Fibroblast of skin of abdomen (primary cell): Measurements from ENCODE around the gene FARP2.
"Not testable (repeated sequence)": the region's sequence is repeated elsewhere in the genome, so short reads cannot be mapped to it uniquely, and the experiment has no call there.

Experiments
- DNase-seq: peaks from one replicate; pipeline ENCODE4 v3.0.0-alpha.2; 2013

FARP2 gene

DNA sequence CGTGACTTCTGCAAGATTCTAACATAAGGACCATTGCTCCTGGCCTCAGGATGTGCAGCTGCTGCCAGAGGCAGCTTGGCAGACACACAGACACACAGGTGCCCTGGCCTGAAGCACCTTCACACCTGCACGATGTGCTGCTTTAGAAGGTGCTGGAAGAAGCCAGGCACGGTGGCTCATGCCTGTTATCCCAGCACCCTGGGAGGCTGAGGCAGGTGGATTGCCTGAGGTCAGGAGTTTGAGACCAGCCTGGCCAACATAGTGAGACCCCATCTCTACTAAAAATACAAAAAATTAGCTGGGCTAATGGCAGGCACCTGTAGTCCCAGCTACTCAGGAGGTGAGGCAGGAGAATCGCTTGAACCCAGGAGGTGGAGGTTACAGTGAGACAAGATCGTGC is 57.4 kb downstream of the FARP2 start:
- DNase-seq, result not testable (repeated sequence)

DNA sequence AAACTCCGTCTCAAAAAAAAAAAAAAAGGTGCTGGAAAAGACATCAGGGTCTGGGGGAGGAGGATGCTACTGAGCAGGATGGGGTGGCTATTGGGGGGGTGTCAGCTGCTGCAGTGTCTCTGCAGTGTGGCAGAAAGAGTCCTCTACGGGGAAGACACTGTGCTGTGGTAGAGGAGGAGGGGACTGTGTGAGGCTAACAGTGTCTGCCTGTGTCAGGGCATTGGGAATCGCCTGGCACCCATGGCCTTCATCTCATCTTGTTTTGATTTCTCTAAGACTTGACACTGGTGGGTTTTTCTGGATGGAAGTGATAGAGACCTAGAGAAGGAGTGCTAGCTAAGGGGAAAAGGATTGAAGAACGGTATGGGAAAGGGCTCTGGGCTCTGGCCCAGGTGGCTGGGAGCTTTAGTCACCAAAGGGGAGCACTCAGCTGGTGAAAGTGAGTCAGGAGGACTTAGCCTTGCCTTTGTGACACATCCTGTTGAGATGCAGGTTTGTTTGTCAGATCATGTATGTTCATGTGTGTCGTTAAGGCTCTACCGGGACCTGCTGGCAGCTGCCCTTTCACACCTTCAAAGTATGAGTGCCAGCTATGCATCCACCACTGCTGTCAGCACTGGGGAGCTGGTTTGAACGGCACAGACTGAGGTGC is 58.0 kb downstream of the FARP2 start:
- no peak for DNase-seq

DNA sequence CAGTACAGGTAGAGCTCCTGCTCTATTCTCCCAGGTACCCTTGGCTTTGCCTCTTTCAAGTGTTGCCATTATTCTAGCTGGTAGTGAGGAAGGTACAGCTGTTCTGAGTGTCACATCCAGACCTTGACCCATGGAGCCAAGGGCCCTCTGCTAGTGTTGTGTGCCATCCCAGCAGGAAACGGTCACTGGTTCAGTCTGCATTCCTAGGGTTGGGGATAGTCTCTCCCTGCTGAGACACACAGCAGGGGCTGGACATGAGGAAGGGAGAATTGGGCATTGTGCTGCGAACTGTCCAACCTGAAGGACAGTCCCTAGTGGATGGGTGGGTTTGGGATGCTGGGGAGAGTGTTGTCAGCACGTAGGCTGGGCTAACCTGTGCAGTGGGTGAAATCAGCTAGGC is 59.1 kb downstream of the FARP2 start:
- DNase-seq, result no peak

DNA sequence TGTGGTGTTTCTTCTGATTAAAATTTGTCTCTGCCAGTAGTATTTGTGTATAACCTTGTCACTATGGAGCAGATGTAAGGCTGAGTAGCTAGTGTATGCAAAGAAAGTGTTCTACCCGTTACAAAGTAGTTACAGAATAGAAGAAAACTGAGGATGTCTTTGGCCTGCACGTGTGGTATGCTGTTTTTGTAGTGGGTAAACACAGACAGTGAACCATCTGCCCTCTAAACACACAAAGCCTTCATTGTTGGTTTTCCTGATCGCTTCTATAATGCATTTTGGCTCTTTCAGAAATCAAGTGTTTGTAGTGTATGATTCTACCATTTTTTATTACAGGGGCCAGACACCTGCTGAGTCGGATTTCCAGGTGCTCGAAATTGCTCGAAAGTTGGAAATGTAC is 61.5 kb downstream of the FARP2 start:
- DNase-seq, result no peak

DNA sequence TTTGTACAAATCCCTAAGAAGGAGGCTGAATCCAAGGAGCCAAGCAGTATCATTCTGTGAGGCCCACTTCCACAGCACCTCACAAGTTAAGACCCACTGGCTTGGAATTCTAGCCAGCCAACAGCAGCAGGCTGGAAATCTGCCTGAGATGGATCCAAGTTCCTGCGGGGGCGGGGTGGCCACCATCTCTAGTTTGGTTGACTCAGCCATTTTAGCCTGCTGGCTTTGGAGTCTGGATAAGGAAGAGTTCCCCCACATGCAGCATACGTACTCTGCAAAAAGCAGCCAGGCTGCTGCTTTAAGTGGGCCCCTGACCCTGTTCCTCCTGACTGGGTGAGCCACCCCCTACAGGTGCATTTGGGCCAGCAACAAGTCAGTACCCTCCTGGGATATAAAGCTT is 65.2 kb downstream of the FARP2 start:
- no peak for DNase-seq

DNA sequence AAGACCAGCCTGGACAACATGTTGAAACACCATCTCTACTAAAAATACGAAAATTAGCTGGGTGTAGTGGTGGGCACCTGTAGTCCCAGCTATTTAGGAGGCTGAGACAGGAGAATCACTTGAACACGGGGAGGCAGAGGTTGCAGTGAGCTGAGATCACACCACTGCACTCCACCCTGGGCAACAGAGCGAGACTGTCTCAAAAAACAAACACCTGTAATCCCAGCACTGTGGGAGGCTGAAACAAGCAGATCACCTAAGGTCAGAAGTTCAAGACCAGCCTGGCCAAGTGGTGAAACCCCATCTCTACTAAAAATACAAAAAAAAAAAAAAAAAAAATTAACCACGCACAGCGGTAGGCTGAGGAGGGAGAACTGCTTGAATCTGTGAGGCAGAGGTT is 65.9 kb downstream of the FARP2 start:
- DNase-seq, result not testable (repeated sequence)

DNA sequence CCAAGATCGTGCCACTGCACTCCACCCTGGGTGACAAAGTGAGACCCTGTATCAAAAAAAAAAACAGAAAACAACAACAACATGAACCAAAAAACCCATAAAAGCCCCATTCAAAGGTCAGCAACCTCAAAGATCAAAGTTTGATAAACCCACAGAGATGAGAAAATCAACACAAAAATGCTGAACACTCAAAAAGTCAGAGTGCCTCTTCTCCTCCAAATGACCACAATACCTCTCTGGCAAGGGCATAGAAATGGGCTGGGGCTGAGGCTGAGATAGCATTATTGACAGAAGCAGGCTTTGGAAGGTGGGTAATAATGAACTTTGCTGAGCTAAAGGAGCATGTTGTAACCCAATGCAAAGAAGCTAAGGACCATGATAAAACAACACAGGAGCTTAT is 66.3 kb downstream of the FARP2 start:
- no peak for DNase-seq

DNA sequence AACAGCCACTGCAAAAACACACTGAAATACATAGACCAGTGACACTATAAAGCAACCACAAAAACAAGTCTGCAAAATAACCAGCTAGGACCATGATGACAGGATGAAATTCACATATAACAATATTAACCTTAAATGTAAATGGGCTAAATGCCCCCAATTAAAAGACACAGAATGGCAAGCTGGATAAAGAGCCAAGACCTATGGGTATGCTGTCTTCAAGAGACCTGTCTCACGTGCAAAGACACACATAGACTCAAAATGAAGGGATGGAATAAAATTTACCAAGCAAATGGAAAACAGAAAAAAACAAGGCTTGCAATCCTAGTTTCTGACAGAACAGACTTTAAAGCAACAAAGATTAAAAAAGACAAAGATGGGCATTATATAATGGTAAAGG is 67.4 kb downstream of the FARP2 start:
- DNase-seq, result not testable (repeated sequence)

DNA sequence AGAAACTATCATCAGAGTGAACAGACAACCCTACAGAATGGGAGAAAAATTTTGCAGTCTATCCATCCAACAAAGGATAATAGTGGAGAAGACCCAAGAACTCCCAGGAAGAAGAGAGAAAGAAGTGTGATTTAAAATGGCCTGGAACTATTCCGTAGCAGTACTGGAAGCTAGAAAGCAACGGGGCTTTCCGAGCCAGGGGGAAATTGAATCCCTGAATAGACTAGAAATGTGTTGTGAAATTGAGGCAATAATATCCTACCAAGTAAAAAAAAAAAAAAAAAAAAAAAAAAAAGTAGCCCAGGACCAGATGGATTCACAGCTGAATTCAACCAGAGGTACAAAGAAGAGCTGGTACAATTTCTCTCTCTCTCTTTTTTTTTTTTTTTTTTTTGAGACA is 69.3 kb downstream of the FARP2 start:
- DNase-seq, result no peak

DNA sequence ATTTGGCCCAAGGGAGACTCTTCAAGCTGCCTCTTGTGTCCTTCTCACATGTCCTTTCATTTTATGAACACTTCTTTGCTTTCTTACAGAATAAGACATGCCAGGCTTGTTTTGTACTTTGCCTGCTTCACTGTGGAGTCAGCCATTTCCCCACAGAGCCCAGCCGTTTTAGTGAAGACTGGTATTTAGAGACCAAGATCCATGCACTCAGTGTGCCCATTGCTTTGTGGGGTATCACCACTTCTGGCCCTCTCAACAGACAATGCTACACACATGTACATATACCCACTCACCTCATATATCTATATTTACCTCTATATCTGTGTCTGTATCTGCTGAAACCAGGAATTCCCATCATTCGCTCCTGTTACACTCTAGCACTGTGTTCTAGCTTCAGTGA is 74.1 kb downstream of the FARP2 start:
- no peak for DNase-seq

DNA sequence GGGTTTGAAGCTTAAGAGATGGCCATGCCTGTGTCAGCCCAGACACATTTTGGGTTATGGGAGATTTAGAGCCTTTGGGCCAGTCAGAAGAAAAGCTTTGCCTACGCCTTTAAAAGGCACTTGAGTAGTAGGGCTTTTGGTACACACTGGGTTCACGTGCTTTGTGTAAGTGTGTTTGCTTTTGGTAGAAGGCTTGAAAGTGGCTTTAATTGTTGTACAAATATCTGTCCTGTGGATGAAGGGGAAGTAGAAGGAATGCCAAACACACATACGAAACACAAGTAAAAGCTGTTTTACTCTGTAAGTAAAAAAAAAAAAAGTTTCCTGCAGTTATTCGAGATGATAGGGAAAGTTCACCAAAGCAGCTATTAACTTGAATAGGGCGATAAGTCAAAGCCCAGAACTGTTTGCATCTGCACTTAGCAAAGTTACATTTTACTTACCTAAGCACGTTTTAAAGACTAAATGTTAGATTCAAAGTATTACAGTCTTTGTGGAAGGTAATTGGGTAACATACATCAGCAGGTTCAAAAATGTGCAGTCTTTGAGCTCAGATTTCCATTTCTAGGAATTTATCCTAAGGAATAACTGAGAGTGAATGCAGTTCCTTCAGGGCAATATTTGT is 76.9 kb downstream of the FARP2 start:
- no peak for DNase-seq

DNA sequence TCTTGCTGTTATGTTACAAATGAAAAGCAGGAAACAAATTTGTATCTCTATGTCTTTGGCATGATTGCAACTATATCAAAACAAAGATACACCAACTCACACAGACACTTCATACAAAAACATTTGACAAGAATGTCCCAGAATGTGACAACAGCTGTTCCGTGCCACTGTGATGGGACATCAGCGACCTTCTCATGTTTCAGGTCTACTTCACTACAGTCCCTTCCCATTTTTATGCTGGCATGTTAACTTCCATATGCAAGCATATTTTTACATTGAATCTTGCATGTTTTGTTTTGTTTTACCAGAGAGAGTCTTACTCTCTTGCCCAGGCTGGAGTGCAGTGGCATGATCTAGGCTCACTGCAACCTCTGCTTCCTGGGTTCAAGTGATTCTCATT is 81.1 kb downstream of the FARP2 start:
- no peak for DNase-seq

DNA sequence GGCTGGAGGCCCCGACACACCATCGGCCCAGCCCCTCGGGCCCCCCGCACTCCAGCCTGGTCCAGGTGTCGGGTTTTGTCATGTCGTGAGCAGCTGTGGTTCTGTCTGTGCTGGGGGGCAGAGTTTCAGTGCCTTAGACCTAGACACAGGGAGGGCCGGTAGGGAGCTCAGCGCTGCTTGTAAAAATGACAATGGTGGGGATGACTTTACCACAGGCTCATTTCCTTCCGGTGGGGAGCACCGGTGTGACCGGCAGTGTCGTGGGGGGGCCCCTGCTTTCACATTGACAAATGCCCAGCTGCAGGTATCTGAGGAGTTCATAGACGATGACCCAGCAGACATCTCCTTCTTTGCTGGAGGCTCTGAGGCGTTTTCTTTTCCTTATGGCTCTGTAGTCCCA is 85.4 kb downstream of the FARP2 start:
- DNase-seq, result no peak

DNA sequence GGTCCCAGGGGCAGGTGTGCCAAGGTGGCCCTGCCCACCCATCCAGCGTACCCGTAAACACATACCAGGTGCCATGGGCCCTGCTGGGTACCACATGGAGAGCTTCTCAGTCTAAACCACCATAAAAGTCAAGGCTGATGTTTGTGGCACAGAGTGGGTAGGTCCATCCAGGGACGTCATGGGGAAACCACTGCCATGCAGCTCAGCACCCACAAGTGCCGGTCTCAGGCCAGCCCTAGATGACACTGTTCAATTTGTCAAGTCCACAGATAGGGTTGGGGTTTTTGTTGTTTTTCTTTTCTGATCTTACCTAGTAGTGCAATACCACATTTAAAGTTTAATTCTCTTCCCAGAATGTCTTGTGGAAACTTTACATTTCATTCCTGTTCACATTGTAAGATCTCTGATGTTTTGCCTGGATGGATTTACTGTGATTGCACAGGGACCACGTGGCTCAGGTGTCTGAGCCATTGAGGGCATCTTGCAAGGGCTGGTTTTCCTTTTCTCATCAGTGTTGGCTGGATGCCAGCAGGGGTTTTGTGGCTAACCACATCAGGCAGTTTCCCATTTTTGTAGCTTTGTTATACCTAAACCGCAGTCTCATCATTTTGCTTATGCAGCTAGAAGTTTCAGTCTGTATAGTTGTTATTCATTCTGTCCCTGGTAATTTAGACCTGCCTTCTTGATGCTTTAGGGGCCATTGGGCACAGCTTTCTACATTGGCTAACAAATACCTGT is 87.6 kb downstream of the FARP2 start:
- DNase-seq, result peak; percentile 69

DNA sequence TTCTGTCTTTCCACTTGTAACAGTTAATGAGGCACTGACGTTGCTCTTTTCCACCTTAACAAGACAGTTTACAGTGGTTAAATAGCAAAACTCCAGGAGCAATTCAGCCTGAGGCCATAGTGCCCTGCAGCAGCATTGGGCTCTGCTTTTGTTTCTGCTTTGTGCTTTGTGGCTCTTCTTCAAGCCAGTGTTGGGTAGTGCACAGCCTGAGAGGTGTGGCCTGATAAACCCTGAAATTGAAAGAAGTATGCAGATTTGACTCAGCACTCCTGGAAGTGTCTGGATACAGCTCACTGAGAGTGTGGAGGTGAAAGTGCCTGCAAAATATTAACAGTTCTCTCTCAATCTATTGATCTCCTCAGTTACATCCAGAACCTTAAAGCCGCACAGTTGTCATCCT is 89.3 kb downstream of the FARP2 start:
- no peak for DNase-seq

DNA sequence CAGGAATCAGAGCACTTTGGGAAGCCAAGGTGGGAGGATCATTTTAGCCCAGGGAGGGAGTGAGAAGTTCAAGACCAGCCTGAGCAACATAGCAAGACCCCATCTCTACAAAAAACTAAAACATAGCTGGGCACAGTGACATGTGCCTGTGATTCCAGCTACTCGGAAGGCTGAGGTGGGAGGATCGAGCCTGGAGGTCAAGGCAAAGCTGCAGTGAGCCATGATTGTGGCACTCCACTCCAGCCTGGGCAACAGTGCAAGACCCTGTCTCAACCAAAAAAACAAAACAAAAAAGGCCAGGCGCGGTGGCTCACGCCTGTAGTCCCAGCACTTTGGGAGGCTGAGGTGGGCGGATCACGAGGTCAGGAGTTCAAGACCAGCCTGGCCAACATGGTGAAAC is 94.0 kb downstream of the FARP2 start:
- not testable (repeated sequence) for DNase-seq

DNA sequence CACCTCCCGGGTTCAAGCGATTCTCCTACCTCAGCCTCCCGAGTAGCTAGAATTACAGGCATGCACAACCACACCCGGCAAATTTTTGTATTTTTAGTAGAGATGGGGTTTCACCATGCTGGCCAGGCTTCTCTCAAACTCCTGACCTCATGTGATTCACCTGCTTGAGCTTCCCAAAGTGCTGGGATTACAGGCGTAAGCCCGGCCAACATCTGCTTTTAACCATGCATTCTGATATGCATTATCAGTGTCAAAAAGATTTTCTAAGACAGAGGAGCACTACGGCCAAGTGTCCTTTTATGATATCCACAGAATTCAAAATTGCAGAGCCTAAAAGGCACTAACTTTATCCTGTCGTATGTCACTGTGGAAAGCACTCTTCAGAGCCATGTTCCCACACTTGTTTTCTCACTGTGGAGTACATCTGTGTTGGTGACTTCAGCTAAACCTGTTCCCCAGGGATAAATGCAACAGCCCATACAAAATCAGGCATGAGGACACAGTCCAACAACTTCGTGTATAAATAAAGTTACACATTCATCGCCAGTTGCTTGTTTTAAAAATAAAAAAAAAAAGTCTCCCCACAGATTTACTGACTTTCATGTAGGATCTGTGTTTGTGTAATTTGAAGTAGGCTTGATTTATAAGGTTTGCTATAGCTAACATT is 95.9 kb downstream of the FARP2 start:
- no peak for DNase-seq

DNA sequence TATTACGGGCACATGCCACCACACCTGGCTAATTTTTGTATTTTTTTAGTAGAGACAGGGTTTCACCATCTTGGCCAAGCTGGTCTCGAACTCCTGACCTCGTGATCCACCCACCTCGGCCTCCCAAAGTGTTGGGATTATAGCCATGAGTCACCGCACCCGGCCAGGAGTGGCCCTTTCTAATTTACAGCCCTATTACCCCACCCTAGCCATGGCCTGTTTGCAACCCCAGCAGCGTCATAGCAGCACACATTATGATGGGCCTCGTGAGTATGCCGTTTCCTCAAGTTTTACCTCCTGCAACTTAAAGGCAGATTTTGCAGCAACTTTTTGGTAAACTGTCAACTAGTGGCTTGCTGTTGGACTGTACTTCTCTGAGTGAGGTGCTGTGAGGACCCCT is 97.8 kb downstream of the FARP2 start:
- not testable (repeated sequence) for DNase-seq

DNA sequence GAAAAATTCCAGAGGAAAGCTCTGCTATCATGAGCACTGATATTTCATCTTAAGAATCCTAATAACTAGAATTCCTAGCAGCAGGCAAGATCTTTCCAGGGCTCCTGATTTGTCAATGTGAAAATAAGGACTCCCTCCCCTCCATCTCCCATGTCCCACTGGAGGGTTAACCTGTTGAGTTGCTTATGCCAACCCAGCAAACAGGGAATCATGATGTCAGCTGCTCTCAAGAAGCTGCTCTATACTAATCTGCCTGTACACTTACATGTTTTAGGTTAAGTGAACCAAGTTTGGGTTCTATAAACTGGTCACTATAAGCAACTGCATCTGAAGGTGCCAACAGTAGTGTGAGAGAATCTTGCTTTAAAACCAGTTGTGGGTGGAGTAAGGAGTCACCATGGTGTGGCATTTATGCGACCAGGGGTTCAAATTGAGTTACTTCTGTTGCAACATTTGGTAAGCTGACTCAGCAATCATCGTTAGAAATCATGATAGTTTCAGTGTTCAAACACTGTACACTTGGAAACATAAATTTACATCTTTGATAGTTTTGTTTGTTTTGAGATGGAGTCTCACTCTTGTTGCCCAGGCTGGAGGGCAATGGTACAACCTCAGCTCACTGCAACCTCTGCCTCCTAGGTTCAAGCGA is 98.9 kb downstream of the FARP2 start:
- no peak for DNase-seq

DNA sequence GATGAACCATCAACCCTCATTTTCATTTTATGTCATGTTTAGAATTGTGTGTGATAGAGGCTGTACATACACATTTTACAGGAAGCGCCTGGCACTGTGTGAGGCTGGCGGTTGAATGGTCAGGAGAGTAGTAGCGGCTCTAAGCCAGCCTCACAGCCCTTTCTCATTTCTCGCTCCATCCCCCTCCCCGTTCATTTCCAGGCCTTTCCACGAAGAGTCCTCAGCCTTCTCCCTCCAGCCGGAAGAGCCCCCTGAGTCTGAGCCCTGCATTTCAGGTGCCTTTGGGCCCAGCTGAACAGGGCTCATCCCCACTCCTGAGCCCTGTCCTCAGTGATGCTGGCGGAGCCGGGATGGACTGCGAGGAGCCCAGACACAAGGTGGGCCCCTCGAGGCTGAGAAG is 100.5 kb downstream of the FARP2 start:
- DNase-seq, result no peak

DNA sequence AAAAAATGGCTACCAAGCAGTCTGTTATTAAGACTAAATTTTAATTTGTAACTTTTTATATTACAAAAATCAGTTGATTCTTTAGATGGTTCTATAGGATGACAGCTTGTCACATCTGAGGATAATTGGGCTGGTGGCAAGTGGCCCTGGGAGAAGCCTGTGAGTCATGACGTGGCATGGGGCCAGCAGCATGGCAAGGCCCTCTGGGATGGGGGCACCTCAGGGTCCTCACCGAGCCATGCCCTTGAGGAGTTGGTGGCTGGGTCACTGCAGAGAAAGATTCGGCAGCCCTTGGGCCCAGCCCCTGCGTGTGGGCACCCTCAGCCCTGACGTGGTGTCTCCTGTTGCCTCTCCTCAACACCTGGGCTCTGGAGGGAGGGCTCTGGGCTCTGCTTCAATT is 102.6 kb downstream of the FARP2 start:
- no peak for DNase-seq

DNA sequence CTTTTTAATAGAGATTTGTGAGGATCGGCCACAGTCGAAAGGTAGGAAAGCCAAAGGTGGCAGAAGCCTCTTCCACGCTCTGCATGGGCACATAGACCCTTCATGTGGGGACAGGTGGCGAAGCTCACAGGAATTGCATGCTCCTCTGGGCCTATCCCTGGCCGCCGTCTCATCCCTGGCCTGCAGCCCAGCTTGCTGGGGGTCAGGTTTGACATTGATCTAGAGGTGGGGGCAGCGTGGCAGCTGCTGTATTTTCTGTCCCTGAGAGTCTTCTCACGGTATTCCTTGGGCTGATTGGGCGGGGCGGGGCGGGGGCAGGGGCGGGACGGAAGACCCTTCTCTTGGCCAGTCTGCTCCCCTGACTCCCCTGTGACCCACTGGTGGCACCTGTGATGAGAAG is 103.4 kb downstream of the FARP2 start:
- DNase-seq, result no peak

DNA sequence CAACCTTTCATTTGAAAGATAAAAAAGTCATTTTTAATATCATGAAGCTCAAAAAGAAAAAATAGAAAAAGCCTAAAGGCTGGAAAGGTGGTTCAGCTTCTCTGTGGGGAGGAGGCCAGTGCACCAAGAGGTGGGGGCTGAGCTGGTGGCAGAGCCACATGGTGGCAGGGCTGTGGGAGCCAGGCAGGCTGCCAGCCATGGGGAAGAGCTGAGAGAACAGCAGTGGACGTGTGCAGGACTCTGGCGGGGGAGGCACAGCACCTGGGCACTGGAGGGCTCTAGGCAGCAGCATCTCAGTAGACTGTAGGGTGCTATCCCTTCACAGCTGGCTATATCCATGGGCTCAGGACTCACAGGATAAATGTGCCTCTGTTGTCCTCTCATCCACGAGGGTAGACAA is 104.5 kb downstream of the FARP2 start:
- no peak for DNase-seq
